Globus pallidus (tissue), 1 donor: ENCODE results near the gene GRAP2.

Experiments
- DNase-seq: peaks from one replicate; pipeline ENCODE4 v3.0.0-alpha.2; 2015; ENCODE audit warnings: low spot score

GRAP2 gene

DNA sequence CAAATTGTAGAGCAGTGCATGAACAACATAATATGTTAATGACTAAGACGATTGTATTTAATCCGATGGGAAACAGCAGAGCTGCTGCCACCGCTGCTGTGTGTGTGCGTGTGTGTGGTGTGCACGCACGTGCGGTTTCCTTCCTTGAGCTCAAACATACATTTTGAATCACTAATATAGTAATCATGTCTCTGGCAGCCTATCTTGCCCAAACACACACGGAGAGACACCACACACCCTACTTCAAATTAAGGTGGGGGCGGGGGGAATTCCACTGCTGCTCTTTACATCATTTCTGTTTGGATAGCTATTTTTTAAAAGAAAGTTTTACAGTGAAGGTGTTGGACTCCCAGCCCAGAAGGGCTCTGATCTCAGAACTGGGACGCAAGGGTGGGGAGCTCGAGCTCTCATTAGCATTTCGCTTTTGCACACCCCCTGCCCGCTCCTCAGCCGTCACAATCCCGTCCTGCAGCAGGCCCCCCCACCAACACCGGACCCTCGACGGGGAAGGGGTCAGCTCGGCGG lies 93.2 kb downstream of the GRAP2 start:
- no peak for DNase-seq

DNA sequence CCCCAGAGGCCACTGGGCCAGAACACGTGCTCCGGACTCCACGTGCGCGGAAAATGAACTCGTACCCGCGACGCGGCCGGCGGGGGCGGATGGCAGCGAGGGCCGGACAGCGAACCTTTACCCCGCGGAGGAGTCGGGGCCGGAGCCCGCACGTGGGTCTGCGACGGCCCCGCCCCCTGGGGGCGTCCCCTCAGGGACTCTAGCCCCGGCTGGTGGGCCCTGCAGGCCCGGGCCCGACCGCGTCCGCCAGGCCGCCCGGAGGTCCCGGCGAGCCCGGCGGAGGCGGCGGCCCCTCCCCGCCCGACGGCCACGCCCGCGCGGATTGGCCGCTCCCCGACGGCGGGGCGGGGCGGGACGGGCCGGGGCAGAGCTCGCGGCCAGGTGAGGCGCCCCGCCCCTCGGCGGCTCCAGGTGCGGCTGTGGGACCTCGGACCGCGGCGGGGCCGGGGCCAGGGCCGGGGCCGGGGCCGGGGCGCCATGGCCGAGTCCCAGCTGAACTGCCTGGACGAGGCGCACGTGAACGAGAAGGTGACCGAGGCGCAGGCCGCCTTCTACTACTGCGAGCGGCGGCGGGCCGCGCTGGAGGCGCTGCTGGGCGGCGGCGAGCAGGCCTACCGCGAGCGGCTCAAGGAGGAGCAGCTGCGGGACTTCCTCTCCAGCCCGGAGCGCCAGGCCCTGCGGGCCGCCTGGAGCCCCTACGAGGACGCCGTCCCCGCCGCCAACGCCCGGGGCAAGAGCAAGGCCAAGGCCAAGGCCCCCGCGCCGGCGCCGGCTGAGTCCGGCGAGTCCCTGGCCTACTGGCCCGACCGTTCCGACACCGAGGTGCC lies 93.9 kb downstream of the GRAP2 start, which contains the start of gene FAM83F:
FAM83F (plus strand) TSS at position 389 of the 827 bp plus-strand sequence; CDS start at position 478, 89 bp downstream.
- no peak for DNase-seq

DNA sequence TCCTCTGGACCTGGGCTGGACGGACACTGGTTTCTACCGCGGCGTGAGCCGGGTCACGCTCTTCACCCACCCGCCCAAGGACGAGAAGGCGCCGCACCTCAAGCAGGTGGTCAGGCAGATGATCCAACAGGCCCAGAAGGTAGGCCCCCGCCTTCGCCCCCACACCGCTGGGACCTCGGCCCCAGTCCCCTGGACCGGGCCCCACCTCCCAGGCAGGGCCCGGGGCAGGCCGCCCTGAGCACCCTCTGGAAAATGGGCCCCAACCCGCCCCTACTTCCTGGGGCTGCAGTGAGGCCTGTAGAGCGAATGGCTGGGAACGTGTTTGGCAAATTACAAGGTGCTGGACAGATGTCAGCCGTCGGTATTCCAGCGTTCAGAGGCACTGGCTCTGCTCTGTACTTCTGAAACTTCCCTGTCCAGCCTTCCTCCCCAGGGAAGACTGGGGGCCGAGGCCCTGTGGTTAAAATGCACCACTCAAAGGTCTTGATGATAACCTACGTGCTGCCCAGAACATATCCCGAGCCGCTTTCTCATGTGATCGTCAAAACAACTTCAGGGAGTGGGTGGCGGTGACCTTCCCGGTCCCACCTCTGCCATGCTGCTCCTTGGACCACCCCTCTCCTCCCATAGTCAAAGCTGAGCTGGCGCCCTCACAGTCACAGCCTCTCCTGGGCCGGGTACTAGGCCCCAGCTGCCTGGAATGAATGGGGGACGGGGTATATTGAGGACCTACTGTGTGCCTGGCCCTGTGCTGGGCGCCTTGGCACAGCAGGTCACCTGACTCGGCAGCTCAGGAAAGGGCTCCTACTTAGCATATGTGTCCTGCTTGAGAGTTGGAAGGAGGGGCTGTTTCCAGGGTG lies 94.7 kb downstream of the GRAP2 start:
- no peak for DNase-seq

DNA sequence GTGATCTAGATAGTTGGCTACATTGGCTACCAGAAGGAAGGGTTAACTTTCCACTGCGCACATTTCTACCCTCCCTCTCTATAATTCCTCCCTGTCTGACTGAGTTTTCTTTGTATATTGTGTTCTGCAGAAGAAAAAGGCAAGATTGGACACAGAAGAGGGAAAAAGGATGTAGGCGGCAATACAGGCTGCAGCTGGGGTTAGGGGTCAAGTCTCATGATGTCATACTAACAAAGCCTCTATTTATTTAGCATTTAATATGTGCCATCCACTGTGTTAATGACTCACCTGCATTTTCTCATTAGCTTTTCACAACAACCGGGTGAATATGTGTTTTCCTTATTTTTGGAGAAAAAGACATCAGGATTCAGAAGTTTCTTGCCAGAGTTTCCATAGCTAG lies 95.8 kb downstream of the GRAP2 start:
- DNase-seq = no peak

DNA sequence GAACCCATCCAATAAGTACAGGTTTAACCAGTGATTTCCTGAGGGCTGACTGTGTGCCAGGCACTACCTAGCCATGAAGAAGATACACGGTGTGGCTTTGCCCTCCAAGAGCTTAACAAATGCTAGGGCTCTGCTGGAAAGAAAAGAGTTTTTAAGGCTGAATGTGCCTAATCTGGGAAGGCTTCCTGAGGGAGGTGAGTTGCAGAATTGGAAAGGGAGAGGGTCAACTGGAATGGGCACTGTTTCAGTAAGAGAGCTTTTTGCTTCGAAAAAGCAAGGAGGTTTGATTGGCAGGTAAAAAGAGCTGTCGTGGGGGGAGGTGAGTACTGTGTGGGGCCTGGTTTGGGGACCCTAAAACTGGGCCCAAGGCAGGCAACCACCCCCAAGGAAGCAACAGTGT lies 96.5 kb downstream of the GRAP2 start:
- no peak for DNase-seq

DNA sequence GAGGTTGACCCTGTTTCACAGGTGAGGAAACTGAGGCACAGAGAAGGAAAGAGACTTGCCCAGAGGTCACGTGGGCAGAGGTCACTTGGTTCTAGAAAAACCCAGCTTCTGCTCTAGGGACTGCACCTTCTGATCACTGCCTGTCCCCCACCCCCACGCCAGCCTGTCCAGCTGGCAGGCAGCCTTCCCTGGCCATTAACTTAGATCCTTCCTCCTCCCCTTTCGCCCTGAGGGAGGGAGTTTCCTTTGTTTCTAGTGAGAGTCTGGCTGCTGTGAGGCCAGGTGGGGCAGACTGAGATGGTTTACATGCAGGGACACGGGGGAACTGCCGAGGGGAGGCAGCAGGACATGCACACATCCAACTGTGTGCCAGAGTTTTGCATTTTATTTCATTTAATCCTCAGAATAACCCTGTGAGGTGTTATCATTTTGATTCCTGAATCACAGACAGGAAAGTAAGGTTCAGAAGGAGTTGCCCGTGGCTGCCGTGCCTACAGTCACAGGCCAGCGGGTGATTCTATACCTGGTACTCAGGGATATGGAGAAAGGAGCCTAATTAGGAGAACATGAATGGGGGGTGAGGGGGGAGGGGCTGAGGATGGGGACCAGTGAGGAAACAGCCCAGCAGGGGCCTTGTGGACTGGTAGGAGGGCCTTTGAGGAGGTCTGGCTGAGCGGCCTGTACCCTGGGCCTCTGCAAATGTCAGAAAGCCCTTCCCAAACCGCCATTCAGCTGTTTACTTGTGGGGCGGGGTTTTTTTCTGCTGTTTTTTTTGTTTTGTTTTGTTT lies 97.2 kb downstream of the GRAP2 start:
- no peak for DNase-seq

DNA sequence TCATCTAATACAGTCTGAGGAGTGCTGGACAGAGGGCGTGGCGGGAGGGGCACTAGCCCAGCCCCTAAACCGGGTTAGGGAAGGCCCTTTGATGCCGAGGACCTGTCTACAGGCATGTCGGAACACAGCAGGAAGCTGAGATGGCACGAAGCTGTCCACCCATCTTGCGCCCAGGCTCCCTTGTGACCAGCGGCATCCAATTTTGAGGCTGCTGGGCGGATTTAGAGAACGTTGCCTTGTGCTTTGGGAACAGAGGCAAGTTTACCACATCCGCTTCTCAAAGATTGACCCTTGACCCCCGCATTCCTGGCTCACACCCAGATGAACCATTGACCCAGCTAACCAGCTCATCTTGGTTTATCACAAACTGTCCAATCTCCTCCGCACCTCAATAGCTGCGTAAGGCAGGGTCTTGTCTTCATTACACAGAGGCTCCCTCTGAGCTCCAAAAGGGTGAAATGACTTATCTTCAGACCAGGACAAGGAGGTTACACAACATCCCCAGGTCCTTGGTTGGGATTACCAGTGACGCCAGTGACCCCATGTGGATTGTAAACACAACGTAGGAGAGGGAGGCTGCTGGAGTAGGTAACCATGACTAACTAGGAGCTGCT lies 98.4 kb downstream of the GRAP2 start:
- no peak for DNase-seq

DNA sequence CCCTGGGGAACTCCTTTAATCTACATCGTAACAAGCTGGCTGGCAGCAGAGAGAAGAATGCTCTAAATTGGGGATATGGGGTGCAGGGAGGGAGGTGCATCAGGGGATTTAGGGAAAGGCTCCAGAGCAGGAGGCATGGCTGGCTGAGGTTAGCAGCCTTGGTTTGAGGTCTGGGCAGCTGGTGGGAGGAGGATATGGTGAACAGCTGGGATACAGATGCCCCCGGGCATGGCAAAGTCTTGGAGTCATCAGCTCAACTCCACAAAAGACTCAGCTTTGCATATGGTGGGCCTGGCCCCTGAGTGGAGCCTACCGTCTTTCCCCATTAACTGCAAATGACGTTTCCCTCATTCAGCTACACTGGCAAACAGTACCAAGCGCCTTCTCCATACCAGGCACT lies 99.3 kb downstream of the GRAP2 start:
- no peak for DNase-seq

DNA sequence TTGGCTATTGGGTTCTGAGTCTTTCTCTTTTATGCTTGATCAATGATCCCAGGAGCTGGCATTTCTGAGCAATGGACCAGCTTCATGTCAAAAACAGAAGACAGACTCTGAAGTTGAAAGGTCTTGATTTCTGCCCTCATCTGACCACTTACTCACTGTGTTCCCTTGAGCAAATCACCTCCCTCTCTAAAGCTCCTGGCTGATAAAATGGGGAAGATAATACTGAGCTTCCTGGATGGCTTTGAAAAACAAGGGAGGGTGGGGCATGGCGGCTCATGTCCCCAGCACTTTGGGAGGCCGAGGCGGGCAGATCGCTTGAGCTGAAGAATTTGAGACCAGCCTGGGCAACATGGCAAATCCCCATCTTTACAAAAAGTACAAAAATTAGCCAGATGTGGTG lies 100.2 kb downstream of the GRAP2 start:
- no peak for DNase-seq

DNA sequence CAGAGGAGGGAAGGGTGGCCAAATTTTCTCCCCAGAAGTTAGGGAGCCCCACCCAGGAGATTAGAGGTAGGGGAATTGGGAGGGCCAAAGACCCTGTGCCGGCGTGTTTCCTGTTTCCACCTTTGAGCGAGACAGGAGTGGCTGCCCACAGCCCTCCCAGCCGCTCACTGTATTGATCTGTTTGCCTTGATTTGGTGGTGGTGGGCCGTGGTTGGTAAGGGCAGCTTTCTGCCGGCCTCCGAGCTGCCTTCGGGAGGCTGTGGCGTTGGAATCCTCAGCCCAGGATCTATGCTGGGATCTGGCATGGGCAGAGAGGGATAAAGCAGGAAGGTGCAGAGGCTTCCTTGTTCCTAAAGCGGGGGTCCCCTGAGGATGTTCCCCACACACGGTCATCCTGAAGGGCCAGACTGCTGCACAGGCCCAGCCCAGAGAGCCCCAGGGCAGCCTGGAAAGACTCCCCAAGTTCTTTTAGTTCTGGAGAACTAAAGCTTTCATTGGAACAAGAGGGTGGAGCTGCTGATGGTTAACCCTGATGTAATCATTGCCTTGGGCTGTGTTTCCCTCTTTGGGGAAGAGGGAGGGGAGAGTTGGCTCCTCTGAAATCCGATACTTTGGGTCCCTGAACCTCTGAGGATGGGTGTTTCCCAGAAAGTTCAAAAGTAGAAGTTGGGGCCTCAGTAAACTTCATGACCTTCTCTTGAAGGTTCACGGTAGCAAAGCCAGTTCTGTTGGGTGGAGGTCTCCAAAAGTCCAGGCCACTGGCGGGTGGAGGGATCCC lies 101.1 kb downstream of the GRAP2 start:
- DNase-seq = no peak

DNA sequence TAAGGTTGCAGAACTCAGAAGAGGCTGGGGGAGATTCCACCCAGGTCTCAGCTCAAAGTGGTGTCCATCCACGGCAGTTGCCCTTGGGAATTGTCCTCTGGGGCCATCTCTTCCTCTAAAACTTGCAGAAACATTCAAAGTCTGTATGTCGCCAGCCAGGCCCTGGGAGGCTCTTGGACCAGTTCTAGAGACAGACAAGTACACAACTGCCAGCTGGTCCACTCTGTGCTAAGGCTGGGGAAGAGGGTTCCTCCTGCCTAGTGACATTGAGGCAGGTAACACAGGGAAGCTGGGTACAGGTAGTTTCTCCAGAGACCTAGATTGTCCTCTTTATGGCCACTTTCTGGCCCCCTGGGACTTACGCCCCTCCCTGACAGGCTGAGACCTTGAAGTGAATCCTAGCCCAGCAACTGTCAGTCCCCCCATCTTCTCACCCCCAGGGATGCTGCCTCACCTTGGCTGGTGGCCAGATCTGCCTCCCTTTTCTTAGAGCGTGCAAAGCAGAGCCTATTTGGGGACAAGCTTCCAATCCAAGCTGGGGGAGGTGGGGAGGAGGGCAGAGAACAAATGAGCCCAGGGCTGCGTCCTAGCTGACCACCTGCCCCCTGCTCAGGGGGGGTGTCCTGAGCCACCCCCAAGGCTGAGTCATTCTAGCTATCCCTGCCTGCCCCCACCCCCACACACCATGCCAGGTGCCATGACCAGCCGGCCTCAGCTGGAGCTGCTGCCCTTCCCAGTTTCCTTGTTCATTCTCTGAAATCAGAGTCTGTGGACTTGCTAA lies 102.2 kb downstream of the GRAP2 start:
- no peak for DNase-seq

DNA sequence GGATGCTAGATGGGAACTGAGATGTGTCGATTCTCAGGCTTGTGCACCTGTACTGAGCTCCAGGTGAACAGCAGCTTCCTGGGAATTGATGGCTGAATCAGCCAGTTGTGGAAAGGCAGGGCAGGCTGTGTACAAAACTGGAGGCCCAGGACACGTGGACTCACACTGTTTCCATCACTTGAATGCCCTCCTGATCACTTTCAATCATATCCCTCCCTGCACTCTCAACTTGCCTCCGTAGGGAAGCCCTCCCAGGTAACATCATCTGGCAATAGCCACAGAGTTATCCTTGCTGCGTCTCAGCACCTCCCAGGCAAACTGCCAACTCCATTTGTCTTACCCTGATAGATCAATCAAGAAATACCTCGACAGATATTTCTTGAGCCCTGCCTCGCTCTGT lies 104.0 kb downstream of the GRAP2 start:
- DNase-seq = no peak

DNA sequence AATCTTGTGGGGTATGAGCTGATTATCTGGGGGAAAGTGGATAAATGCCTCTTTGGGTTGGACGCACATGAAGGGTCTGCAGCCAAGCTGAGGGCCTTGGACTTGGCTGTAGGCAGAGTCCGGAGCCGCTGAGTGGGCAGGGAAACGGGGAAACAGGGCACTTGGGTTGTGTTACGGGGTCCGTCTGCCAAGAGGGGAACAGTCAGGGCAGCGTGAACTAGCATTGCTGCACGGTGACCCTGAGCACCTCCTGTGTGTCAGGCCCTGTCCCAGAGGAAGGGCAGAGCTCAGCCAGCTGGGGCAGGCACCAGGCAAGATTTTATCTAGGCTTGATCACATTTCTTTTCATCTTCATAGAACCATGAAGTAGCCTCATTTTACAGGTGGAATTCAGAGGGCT lies 105.8 kb downstream of the GRAP2 start:
- no peak for DNase-seq

DNA sequence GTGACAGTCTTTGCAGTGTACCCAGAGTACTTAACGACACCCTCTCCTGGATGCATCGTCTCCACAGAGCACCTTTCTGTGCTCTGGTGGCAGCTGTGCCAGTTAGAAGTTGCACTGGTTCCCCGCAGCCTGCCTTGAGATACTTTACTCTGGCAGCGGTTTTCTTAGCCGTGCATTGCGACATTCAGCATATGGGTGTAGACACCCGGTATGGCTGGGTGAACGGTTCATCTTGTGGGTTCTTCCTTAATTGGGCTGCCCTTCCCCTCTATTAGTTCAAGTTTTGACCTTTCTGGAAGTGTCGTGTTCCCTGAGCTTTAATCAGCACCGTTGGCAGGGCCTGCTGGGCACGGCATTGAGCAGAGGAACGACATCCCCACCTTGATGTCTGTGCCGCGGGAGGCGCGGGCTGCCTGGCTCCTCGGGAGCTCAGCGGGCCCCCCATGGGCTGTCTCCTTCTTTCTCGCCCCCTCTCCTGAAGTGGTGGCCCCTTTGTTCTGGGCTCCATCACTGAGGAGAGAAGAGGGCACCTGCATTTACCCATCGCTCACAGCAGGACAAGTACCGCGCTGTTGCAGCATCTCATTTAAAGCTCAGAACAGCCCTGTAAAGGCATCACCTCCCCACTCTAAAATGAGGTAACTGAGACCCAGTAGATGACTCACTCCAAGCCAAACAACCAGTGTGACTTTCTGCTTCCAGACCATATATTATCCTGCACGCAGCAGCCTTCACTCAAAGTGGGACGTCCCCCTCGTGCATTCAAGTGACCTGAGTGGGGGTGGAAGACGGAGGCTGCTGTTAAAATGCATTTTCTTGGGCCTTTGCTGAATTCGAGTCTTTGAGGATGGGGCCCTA lies 107.2 kb downstream of the GRAP2 start:
- DNase-seq = no peak

DNA sequence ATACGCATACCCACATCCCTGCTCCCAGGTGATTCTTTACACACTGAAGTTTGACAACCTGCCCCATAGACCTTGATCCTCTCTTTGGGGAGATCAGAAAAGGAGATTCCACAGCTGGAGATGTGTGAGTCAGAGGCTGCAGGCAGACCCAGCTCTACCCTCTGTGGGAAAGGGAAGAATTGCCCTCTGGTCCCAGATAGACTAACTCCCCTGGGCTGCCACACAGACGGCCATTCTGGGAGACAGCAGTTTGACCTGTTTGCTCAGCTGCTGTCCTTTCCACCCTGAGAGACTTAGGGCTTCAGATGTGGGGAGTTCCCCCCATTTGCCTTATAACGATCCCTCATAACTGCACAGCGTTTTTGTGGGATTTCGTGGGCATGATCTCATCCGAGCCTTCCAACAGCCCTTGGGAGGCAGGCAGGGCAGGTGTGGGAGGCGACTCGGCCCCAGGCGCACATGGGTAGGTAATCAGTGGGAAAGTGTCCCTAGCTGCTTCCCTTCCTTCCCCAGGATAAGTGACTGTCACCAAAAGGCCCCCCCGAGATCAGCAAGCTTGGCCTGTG lies 107.9 kb downstream of the GRAP2 start:
- DNase-seq = no peak

DNA sequence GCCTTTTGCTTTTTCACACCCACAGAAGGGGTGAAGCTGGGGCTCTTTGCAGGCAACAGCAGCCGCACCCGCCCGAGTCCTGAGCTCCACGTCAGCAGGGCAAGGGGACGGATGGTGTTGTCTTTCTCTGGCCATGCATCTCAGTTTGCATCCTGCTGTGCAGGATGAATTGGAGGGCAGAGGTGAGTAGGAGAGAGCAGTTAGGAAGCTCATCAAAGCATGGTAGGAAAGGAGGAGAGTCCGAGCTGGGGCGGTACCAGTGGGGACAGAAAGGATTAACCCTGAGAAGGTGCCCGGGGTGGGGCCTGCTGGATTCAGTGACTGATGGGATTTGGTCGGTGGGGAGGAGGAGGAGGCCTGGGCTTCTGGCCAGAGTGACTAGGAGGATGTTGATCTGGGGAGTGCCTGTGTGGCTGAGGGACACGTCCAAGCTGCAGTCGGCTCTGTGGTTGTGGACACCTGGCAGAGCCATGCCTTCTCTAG lies 108.4 kb downstream of the GRAP2 start:
- no peak for DNase-seq

DNA sequence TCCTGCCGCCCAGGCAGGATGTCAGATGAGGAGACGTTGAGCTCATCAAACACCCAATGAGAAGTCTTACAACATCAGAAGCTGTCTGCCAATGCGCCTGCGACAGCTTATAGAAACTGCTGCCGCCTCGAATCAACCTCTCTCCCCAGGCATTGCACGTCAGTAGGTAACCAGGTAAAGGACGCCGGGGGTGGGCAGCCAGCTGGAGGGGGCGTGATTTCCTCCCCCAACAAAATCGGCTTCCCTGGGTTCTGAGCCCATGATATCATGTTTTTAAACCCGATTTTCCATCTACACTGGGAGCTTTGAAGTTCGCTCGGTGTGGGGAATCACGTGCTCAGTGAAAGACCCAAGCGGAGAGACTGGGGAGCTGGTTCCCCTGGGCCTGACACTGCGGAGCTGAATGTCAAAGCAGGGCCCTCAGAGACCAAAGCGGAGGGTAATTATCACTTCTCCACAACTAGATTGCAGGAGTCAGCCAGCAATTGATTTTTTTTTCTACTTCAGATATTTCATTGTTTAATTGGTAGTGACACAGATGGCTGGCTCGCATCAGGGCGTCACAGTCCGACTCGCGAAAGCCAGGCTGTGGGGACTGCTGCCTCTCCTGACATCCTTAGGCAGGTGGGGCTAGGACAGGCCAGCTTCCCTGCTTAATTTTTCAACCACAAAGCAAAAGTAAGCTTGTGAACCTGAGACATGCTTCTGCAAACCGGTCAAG lies 109.2 kb downstream of the GRAP2 start:
- DNase-seq = no peak

DNA sequence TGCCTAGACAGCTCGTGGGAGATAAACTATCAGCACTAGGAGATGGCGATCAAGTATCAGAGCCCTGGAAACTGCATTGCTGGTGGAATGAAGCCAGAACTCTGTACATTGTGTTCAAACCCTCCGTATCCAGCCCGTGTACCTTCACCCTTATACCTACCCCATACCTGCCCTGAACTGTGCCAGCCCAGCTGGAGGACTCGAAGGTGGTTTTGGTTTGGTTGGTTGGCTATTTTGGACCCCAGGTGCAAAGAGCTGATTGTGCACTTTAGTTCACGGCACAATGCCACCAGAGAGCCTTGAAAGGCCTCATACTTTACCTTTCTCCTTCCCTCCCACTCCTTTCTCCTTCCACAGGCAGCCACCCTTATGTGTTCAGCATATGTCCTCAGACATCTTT lies 109.9 kb downstream of the GRAP2 start:
- DNase-seq = no peak
